Measurements from ENCODE around the gene TNS3. TPM values are rescaled to one million over a fixed set of nuclear protein-coding genes. Genes with fewer than 3 reads are reported as not detected.

The TNS3 gene
- total RNA-seq, 5 donors from 2014 or later (not counting 1 experiment from before 2014, with no cell fraction given) = 0.58 to 3.7 (median 2.0) TPM

DNA sequence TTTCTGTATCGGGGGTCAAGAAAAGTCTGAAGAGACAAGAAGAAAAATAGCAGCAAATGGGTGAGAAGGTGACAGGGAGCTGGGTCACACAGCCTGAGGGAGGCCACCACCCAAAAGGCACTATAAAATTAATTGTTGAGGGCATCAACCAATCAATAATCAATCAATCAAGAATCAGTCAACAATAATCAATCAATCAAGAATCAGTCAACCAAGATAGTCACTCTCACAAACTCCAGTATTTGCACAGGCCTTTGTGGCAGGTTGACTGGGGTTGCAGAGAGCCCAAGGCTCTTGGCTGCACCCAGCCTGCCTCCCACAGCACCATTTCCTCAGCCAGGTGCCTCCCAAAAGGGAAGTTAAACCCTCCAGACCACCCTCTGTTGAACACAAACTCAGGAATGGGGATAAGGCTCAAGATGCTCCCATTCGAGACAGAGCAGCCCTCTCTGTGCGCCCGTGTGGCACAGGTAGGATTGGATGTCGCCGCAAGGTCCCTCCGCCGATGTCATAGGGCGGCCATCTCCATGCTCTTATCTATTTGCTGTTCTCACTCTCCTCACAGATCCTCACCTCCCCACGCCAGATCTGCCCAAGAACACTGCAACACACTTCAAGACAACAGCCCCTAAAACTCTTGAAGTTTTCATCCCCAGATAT is 64.0 kb downstream of the TNS3 start:
- H3K27me3 Mint-ChIP-seq = no peaks in the 10 kb centered on the region
- no peaks in the 10 kb centered on the region for H3K4me1 Mint-ChIP-seq
- peaks cover 0 to 5% of the 10 kb centered on the region in 2 experiments for H3K27me3 ChIP-seq (replicated peaks in 1 of 2; ENCODE audit: control insufficient read depth in 2 of 2, extremely low read depth in 1 of 2, insufficient read depth in 2 of 2, low read length in 1 of 2)
- ATAC-seq (replicated peaks in 1 of 4) (no peak), DNase-seq (no peak)
- H3K36me3 ChIP-seq (ENCODE audit: control insufficient read depth in 2 of 2, extremely low read depth in 1 of 2, insufficient read depth in 1 of 2, low read length in 1 of 2) = no peaks in the 10 kb centered on the region
- no peaks in the 10 kb centered on the region for H3K9me3 Mint-ChIP-seq
- no peaks in the 10 kb centered on the region for H3K4me1 ChIP-seq (ENCODE audit: control insufficient read depth in 1 of 2, extremely low read depth in 1 of 2, insufficient read depth in 2 of 2, low read length in 2 of 2)
- WGBS (ENCODE audit: insufficient coverage) = 88% methylated on average over 10 of the region's 10 CpGs
- no peak overlapping the region for H3K4me3 ChIP-seq (ENCODE audit: control insufficient read depth in 1 of 2, extremely low read depth in 1 of 2, low read length in 1 of 2)
- ChIA-PET CTCF (no interaction called here), POLR2A (no interaction called here)
- H3K36me3 Mint-ChIP-seq = no peaks in the 10 kb centered on the region
- no peak overlapping the region for H3K27ac Mint-ChIP-seq
- no peak overlapping the region for H3K27ac ChIP-seq (ENCODE audit: low read length)
- no peak overlapping the region for H3K4me3 Mint-ChIP-seq
- no peaks in the 10 kb centered on the region for H3K9me3 ChIP-seq

DNA sequence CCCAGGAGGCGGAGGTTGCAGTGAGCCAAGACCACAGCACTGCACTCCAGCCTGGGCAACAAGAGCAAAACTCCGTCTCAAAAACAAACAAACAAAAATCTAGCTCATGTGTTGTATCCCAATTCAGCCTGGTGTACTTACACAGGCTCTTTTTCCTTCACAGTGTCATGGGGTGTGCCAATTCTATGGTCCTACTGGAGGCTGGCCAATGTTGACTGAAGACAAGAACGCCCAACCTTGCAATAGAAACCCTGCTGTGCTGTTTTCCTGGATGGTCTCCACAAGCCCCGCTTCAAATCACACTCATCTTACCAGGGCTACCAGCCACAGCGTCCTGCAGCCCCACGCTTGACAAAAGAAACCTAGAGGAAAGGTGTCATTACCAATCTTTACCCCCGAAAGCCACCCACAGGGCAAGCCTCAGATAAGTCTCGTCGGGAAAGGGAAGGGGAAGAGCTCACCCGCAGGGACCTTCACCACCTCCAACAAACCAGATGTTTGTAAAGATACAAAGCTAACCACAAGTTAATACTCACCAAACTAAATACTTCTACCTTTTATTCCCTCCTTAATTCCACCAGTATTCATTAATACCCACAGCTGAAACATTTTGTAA is 64.8 kb downstream of the TNS3 start:
- ChIA-PET POLR2A (no interaction called here), CTCF (no interaction called here)
- Histone ChIP-seq H3K27ac (ENCODE audit: low read length) (no peak overlapping the region), H3K9me3 (no peaks in the 10 kb centered on the region), H3K27me3 (replicated peaks in 1 of 2; ENCODE audit: control insufficient read depth in 2 of 2, extremely low read depth in 1 of 2, insufficient read depth in 2 of 2, low read length in 1 of 2) (peaks cover 0 to 2% of the 10 kb centered on the region in 2 experiments), H3K36me3 (ENCODE audit: control insufficient read depth in 2 of 2, extremely low read depth in 1 of 2, insufficient read depth in 1 of 2, low read length in 1 of 2) (no peaks in the 10 kb centered on the region), H3K4me1 (ENCODE audit: control insufficient read depth in 1 of 2, extremely low read depth in 1 of 2, insufficient read depth in 2 of 2, low read length in 2 of 2) (no peaks in the 10 kb centered on the region), H3K4me3 (ENCODE audit: control insufficient read depth in 1 of 2, extremely low read depth in 1 of 2, low read length in 1 of 2) (no peak overlapping the region)
- WGBS (ENCODE audit: insufficient coverage) = 41% methylated on average over 5 of the region's 10 CpGs
- DNase-seq = no peak
- Mint-ChIP-seq H3K9me3 (no peaks in the 10 kb centered on the region), H3K27me3 (no peaks in the 10 kb centered on the region), H3K4me3 (no peak overlapping the region), H3K36me3 (no peaks in the 10 kb centered on the region), H3K27ac (no peak overlapping the region), H3K4me1 (no peaks in the 10 kb centered on the region)
- ATAC-seq (replicated peaks in 1 of 4) = peak in 1 of 4 experiments; percentile 13

DNA sequence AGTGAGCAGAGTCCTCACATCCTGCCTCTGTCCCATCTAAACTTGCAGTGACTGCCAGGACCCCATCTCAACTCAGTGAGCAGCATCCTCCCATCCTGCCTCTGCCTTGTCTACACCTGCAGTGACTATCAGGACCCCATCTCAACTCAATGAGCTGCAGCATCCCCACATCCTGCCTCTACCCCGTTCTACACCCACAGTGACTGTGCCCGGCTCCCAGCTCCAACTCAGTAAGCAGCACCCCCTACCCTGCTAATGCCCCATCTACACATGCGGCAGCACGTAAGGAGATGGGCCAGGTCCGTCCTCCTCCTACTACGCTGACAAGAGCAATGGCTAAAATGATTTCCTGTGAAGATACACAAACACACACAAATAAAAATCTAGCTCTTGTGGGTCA is 65.5 kb downstream of the TNS3 start:
- Histone ChIP-seq H3K4me1 (ENCODE audit: control insufficient read depth in 1 of 2, extremely low read depth in 1 of 2, insufficient read depth in 2 of 2, low read length in 2 of 2) (no peaks in the 10 kb centered on the region), H3K9me3 (no peaks in the 10 kb centered on the region), H3K27ac (ENCODE audit: low read length) (no peak overlapping the region), H3K36me3 (ENCODE audit: control insufficient read depth in 2 of 2, extremely low read depth in 1 of 2, insufficient read depth in 1 of 2, low read length in 1 of 2) (no peaks in the 10 kb centered on the region), H3K27me3 (replicated peaks in 1 of 2; ENCODE audit: control insufficient read depth in 2 of 2, extremely low read depth in 1 of 2, insufficient read depth in 2 of 2, low read length in 1 of 2) (no peaks in the 10 kb centered on the region), H3K4me3 (ENCODE audit: control insufficient read depth in 1 of 2, extremely low read depth in 1 of 2, low read length in 1 of 2) (no peak overlapping the region)
- DNase-seq = no peak
- H3K36me3 Mint-ChIP-seq = no peaks in the 10 kb centered on the region
- ChIA-PET POLR2A (no interaction called here), CTCF (no interaction called here)
- H3K4me3 Mint-ChIP-seq = no peak overlapping the region
- WGBS (ENCODE audit: insufficient coverage) = 59% methylated on average over 4 of the region's 6 CpGs
- no peak overlapping the region for H3K27ac Mint-ChIP-seq
- no peaks in the 10 kb centered on the region for H3K27me3 Mint-ChIP-seq
- H3K9me3 Mint-ChIP-seq = no peaks in the 10 kb centered on the region
- ATAC-seq (replicated peaks in 1 of 4) = no peak
- H3K4me1 Mint-ChIP-seq = no peaks in the 10 kb centered on the region

DNA sequence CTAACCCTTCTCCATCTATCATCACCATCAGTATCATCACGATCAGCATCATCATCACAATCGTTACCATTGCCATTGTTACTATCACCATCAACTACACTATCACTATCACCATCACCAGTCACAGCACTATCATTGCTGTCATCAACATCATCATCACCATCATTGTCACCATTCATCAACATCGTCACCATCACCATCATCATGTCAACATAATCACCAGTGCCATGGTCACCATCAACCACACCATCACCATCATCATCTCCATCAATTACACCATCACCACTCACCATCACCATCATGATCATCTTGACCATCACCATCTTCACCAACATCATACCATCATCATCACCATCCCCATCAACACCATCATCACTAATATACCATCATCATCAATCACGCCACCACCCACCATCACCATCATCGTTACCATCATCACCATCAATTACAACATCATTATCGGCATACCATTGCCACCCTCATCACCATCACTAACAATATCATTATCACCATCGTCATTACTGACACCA is 66.5 kb downstream of the TNS3 start:
- Histone ChIP-seq H3K4me1 (ENCODE audit: control insufficient read depth in 1 of 2, extremely low read depth in 1 of 2, insufficient read depth in 2 of 2, low read length in 2 of 2) (no peaks in the 10 kb centered on the region), H3K27ac (ENCODE audit: low read length) (no peak overlapping the region), H3K9me3 (no peaks in the 10 kb centered on the region), H3K36me3 (ENCODE audit: control insufficient read depth in 2 of 2, extremely low read depth in 1 of 2, insufficient read depth in 1 of 2, low read length in 1 of 2) (no peaks in the 10 kb centered on the region), H3K4me3 (ENCODE audit: control insufficient read depth in 1 of 2, extremely low read depth in 1 of 2, low read length in 1 of 2) (no peak overlapping the region), H3K27me3 (replicated peaks in 1 of 2; ENCODE audit: control insufficient read depth in 2 of 2, extremely low read depth in 1 of 2, insufficient read depth in 2 of 2, low read length in 1 of 2) (no peaks in the 10 kb centered on the region)
- Mint-ChIP-seq H3K9me3 (no peaks in the 10 kb centered on the region), H3K4me3 (no peak overlapping the region), H3K27me3 (no peaks in the 10 kb centered on the region), H3K4me1 (no peaks in the 10 kb centered on the region), H3K27ac (no peak overlapping the region), H3K36me3 (no peaks in the 10 kb centered on the region)
- POLR2A ChIA-PET = no interaction called here
- ATAC-seq (replicated peaks in 1 of 4) (no peak), DNase-seq (no peak)
- CTCF ChIA-PET = no interaction called here
- 88% methylated on average over 7 of the region's 7 CpGs for WGBS (ENCODE audit: insufficient coverage)

DNA sequence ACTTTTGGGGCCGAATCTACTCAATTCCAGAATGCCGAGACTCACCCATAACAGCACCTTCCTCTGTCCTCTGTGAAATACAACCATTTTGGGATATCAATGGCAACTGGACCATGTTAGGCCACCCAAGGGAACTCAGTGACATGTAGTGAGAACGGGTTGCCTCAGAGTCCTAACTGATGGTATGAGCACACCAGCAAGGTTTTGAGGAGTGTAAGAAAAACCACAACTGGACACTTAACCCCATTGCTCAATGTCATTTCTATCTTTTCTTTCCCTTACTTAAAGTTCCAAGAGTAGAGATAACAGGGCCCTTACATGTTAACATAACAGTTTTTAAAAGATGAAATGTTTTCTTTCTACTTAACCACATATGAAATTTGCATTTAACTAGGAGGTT is 67.1 kb downstream of the TNS3 start:
- CTCF ChIA-PET = no interaction called here
- no peaks in the 10 kb centered on the region for H3K9me3 Mint-ChIP-seq
- no peaks in the 10 kb centered on the region for H3K36me3 Mint-ChIP-seq

DNA sequence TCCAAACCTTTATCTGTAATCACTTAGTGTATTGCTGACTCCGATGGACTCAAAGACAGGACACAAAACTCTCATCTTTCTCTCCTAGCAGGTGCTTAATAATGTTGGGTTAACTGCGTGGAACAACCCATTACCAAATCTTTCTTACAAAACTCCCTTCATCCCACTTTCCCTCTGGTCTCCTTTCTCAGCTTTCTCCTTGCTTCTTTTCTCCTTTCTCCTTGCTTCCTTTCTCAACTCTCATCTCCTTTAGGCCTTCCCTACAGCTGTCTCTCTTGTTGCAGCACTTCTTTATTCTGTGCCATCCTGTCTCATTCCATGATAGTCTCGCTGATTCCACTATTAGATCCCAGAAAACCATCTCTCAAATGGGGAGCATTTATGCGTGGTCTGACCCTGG is 67.5 kb downstream of the TNS3 start:
- no peaks in the 10 kb centered on the region for H3K9me3 Mint-ChIP-seq
- ChIA-PET CTCF (no interaction called here), POLR2A (interaction anchor here in 1 of 2 donors (0.6 kb wide), 1 partner anchor 48 kb away, joined by 7 read pairs; no protein-coding TSS in a partner anchor)
- H3K36me3 Mint-ChIP-seq = no peaks in the 10 kb centered on the region
- H3K4me1 Mint-ChIP-seq = no peaks in the 10 kb centered on the region
- H3K27ac ChIP-seq (ENCODE audit: low read length) = no peak overlapping the region
- peaks cover 0 to 2% of the 10 kb centered on the region in 2 experiments for H3K27me3 ChIP-seq (replicated peaks in 1 of 2; ENCODE audit: control insufficient read depth in 2 of 2, extremely low read depth in 1 of 2, insufficient read depth in 2 of 2, low read length in 1 of 2)
- no peak overlapping the region for H3K4me3 Mint-ChIP-seq
- H3K4me3 ChIP-seq (ENCODE audit: control insufficient read depth in 1 of 2, extremely low read depth in 1 of 2, low read length in 1 of 2) = no peak overlapping the region
- ATAC-seq (replicated peaks in 1 of 4) (no peak), DNase-seq (no peak)
- H3K27me3 Mint-ChIP-seq = no peaks in the 10 kb centered on the region
- no peaks in the 10 kb centered on the region for H3K9me3 ChIP-seq
- no peaks in the 10 kb centered on the region for H3K4me1 ChIP-seq (ENCODE audit: control insufficient read depth in 1 of 2, extremely low read depth in 1 of 2, insufficient read depth in 2 of 2, low read length in 2 of 2)
- no peak overlapping the region for H3K27ac Mint-ChIP-seq
- 80% methylated on average over 4 of the region's 4 CpGs for WGBS (ENCODE audit: insufficient coverage)
- H3K36me3 ChIP-seq (ENCODE audit: control insufficient read depth in 2 of 2, extremely low read depth in 1 of 2, insufficient read depth in 1 of 2, low read length in 1 of 2) = no peaks in the 10 kb centered on the region

More for the DNA sequence above, 67.1 kb downstream of the TNS3 start:
- Histone ChIP-seq H3K27ac (ENCODE audit: low read length) (no peak overlapping the region), H3K27me3 (replicated peaks in 1 of 2; ENCODE audit: control insufficient read depth in 2 of 2, extremely low read depth in 1 of 2, insufficient read depth in 2 of 2, low read length in 1 of 2) (no peaks in the 10 kb centered on the region), H3K4me3 (ENCODE audit: control insufficient read depth in 1 of 2, extremely low read depth in 1 of 2, low read length in 1 of 2) (no peak overlapping the region), H3K4me1 (ENCODE audit: control insufficient read depth in 1 of 2, extremely low read depth in 1 of 2, insufficient read depth in 2 of 2, low read length in 2 of 2) (no peaks in the 10 kb centered on the region), H3K36me3 (ENCODE audit: control insufficient read depth in 2 of 2, extremely low read depth in 1 of 2, insufficient read depth in 1 of 2, low read length in 1 of 2) (no peaks in the 10 kb centered on the region), H3K9me3 (no peaks in the 10 kb centered on the region)
- Mint-ChIP-seq H3K4me3 (no peak overlapping the region), H3K27ac (no peak overlapping the region), H3K27me3 (no peaks in the 10 kb centered on the region), H3K4me1 (no peaks in the 10 kb centered on the region)
- POLR2A ChIA-PET = no interaction called here
- no peak for DNase-seq
- no peak for ATAC-seq (replicated peaks in 1 of 4)
- 55% methylated on average over 2 of the region's 3 CpGs for WGBS (ENCODE audit: insufficient coverage)
